Mesothelial cell of epicardium (in vitro differentiated cells): Measurements from ENCODE around the gene ZNF607. TPM values are rescaled to one million over a fixed set of nuclear protein-coding genes. Genes with fewer than 3 reads are reported as not detected.

ENCODE experiments used
- DNase-seq, 2 experiments: peaks; one replicate each; pipeline ENCODE4 v3.0.0; 2021; ENCODE audit warnings: low spot score in 2 of 2; ENCODE audit not compliant: unreplicated experiment in 2 of 2
- H3K27ac Mint-ChIP-seq: 2 replicates; pipeline ENCODE4 v1.8.0; 2021; ENCODE audit warnings: mixed read lengths
- H3K27me3 Mint-ChIP-seq: 2 replicates; pipeline ENCODE4 v1.8.0; 2021; ENCODE audit warnings: low read depth, mixed read lengths
- H3K36me3 Mint-ChIP-seq: 2 replicates; pipeline ENCODE4 v1.8.0; 2021; ENCODE audit warnings: mixed read lengths
- H3K4me1 Mint-ChIP-seq: 2 replicates; pipeline ENCODE4 v1.8.0; 2021; ENCODE audit warnings: mixed read lengths
- H3K4me3 Mint-ChIP-seq: 2 replicates; pipeline ENCODE4 v1.8.0; 2021; ENCODE audit warnings: mild to moderate bottlenecking, moderate library complexity, mixed read lengths
- H3K9me3 Mint-ChIP-seq: 2 replicates; pipeline ENCODE4 v1.8.0; 2021; ENCODE audit warnings: mixed read lengths
- CTCF ChIP-seq: fragments of 200-600 bp; sonication (generic); IDR thresholded peaks from one replicate; pipeline ENCODE4 v1.5.0; 2021; ENCODE audit warnings: antibody characterized with exemption; ENCODE audit not compliant: unreplicated experiment
- total RNA-seq: library from RNA; stranded (reverse); gene quantifications from 3 replicates; pipeline ENCODE4 v1.2.1, GENCODE V29; 2021

ZNF607 gene
- total RNA-seq, 1 donor from 2014 or later: 17.6 TPM

GRCh38 chr19:37655689-37656371 is 63.7 kb downstream of the ZNF607 start:
- Mint-ChIP-seq H3K4me1 (peaks cover 20% of the 10 kb centered on the region), H3K27ac (peak overlapping the region; percentile 92), H3K4me3 (peak overlapping the region; percentile 94), H3K36me3 (peaks cover 13% of the 10 kb centered on the region), H3K27me3 (no peaks in the 10 kb centered on the region), H3K9me3 (peaks cover 22% of the 10 kb centered on the region)
- DNase-seq: peak; percentile 81 to 91
- no peak for TF ChIP-seq CTCF

GRCh38 chr19:37655301-37655688 is 64.3 kb downstream of the ZNF607 start, which contains the start of gene ZFP30:
Gene ZFP30, minus strand, starts transcription at chr19:37655465. Its CDS starts 7,643 bp downstream, at chr19:37647822.
- peaks cover 13% of the 10 kb centered on the region for H3K36me3 Mint-ChIP-seq
- peak; percentile 93 to 94 for DNase-seq
- H3K4me1 Mint-ChIP-seq: peaks cover 20% of the 10 kb centered on the region
- peak within 1 kb of the TSS; percentile 92 for H3K27ac Mint-ChIP-seq
- TF ChIP-seq CTCF: no peak
- no peaks in the 10 kb centered on the region for H3K27me3 Mint-ChIP-seq
- H3K4me3 Mint-ChIP-seq: peak within 1 kb of the TSS; percentile 94
- peaks cover 17% of the 10 kb centered on the region for H3K9me3 Mint-ChIP-seq

GRCh38 chr19:37654629-37655300 is 64.8 kb downstream of the ZNF607 start:
- Mint-ChIP-seq H3K4me1 (peaks cover 20% of the 10 kb centered on the region), H3K9me3 (peaks cover 16% of the 10 kb centered on the region), H3K27ac (peak overlapping the region; percentile 92), H3K36me3 (peaks cover 16% of the 10 kb centered on the region), H3K27me3 (no peaks in the 10 kb centered on the region), H3K4me3 (peak overlapping the region; percentile 94)
- no peak for DNase-seq
- no peak for TF ChIP-seq CTCF

- TF ChIP-seq CTCF: no peak
- Mint-ChIP-seq H3K27ac (peak overlapping the region; percentile 92), H3K4me1 (peaks cover 20% of the 10 kb centered on the region), H3K36me3 (peaks cover 18% of the 10 kb centered on the region), H3K27me3 (no peaks in the 10 kb centered on the region), H3K4me3 (peak overlapping the region; percentile 94), H3K9me3 (peaks cover 11% of the 10 kb centered on the region)
- DNase-seq: no peak
These were observed 65.4 kb downstream of the ZNF607 start for GRCh38 chr19:37654118-37654517.

Other genes with a start within 250 kb of the ZNF607 start
- 29.7 to 32.1 TPM (median 30.4 TPM) in 3 replicates for gene ZNF793, start 212.8 kb downstream of the ZNF607 start, total RNA-seq
- gene ZNF571, start 125.0 kb downstream of the ZNF607 start, total RNA-seq: 6.8 to 9.1 TPM (median 6.8 TPM) in 3 replicates
- 0.98 to 1.3 TPM (median 1.2 TPM) in 3 replicates for gene ZNF540, start 124.9 kb downstream of the ZNF607 start, total RNA-seq
- gene ZFP30, start 64.3 kb downstream of the ZNF607 start, total RNA-seq: 23.4 to 27.7 TPM (median 23.6 TPM) in 3 replicates
- 13.0 to 18.1 TPM (median 14.4 TPM) in 3 replicates for gene ZNF573, start 59.8 kb upstream of the ZNF607 start, total RNA-seq
- 0.16 TPM in 1 of 3 replicates, not detected in the others for gene WDR87, start 186.8 kb upstream of the ZNF607 start, total RNA-seq
- gene SIPA1L3, start 187.4 kb upstream of the ZNF607 start, total RNA-seq: 55.2 to 60.1 TPM (median 58.2 TPM) in 3 replicates